HepG2 (cell line): Measurements from ENCODE around the gene CHST3. TPM values are rescaled to one million over a fixed set of nuclear protein-coding genes. Genes with fewer than 3 reads are reported as not detected.

Experiments
- AKAP8 ChIP-seq: sonication (generic); formaldehyde crosslinking; IDR thresholded peaks from 2 replicates; pipeline ENCODE4 v1.5.1; 2020; ENCODE audit warnings: mild to moderate bottlenecking, missing genetic modification reagents
- DR1 ChIP-seq: sonication (generic); formaldehyde crosslinking; IDR thresholded peaks from 2 replicates; pipeline ENCODE4 v1.8.0; 2021; ENCODE audit warnings: mild to moderate bottlenecking, missing genetic modification reagents, inconsistent platforms
- MED8 ChIP-seq: sonication (generic); formaldehyde crosslinking; IDR thresholded peaks from 2 replicates; pipeline ENCODE4 v1.8.1; 2023; ENCODE audit warnings: mild to moderate bottlenecking, missing genetic modification reagents; ENCODE audit not compliant: insufficient replicate concordance
- RORA ChIP-seq: sonication (generic); formaldehyde crosslinking; IDR thresholded peaks from 2 replicates; pipeline ENCODE4 v1.5.0; 2020; ENCODE audit warnings: mild to moderate bottlenecking, missing genetic modification reagents, moderate library complexity
- U2AF2 ChIP-seq: fragments of 200-400 bp; formaldehyde crosslinking; IDR thresholded peaks from 2 replicates; pipeline ENCODE4 v1.6.1; 2017; ENCODE audit warnings: low read depth, mild to moderate bottlenecking, low read length
- ZNF331 ChIP-seq: sonication (generic); formaldehyde crosslinking; IDR thresholded peaks from 2 replicates; pipeline ENCODE4 v1.4.0; 2020; ENCODE audit warnings: missing genetic modification reagents
- ZNF446 ChIP-seq: sonication (generic); formaldehyde crosslinking; IDR thresholded peaks from 2 replicates; pipeline ENCODE4 v1.5.0; 2020; ENCODE audit warnings: mild to moderate bottlenecking, missing genetic modification reagents
- ZNF792 ChIP-seq: IDR thresholded peaks from 2 replicates; pipeline ENCODE4 v1.6.1; 2016
- ZNF841 ChIP-seq: sonication (generic); formaldehyde crosslinking; IDR thresholded peaks from 2 replicates; pipeline ENCODE4 v1.8.1; 2023; ENCODE audit warnings: missing genetic modification reagents, borderline replicate concordance
- polyA plus RNA-seq, 8 experiments: library from polyadenylated mRNA; depleted of rRNA in 3 of 8; stranded (reverse) in 7 of 8; unstranded in 1 of 8; fragments of >200 nt; fragmentation: Illumina TruSeq in 4 of 8; extraction: Trizol in 4 of 8; gene quantifications; 2 replicates each; pipeline versions ENCODE4 v1.2.1 to v1.2.3, GENCODE V29; 2011 to 2016; ENCODE audit warnings: low read depth in 4 of 8, missing spikeins in 1 of 8, mixed read lengths in 1 of 8; ENCODE audit not compliant: insufficient read depth in 1 of 8
- total RNA-seq, 5 experiments: library from RNA; depleted of rRNA; stranded (reverse); fragments of >200 nt; fragmentation: Illumina TruSeq; extraction: Trizol; gene quantifications; 2 replicates each; pipeline ENCODE4 v1.2.3, GENCODE V29; 2016; ENCODE audit warnings: low read depth in 1 of 5
- TF ChIP-seq, protein P1 (sequence below): sonication (generic); formaldehyde crosslinking; IDR thresholded peaks from 2 replicates; pipeline ENCODE4 v1.5.0; 2020; ENCODE audit warnings: mild to moderate bottlenecking, missing genetic modification reagents, borderline replicate concordance
- TF ChIP-seq, protein P2 (sequence below): sonication (generic); formaldehyde crosslinking; IDR thresholded peaks from 2 replicates; pipeline ENCODE4 v1.5.1; 2020; ENCODE audit warnings: mild to moderate bottlenecking, moderate library complexity, missing genetic modification reagents
- TF ChIP-seq, protein P3 (sequence below): sonication (generic); formaldehyde crosslinking; IDR thresholded peaks from 2 replicates; pipeline ENCODE4 v1.8.0; 2022; ENCODE audit warnings: missing genetic modification reagents, mild to moderate bottlenecking, inconsistent platforms, borderline replicate concordance
- TF ChIP-seq, protein P4 (sequence below): sonication (generic); formaldehyde crosslinking; IDR thresholded peaks from 2 replicates; pipeline ENCODE4 v1.4.0; 2020; ENCODE audit warnings: mild to moderate bottlenecking, missing genetic modification reagents
- TF ChIP-seq, protein P5 (sequence below): sonication (generic); formaldehyde crosslinking; IDR thresholded peaks from 2 replicates; pipeline ENCODE4 v1.8.0; 2022; ENCODE audit warnings: mild to moderate bottlenecking, missing genetic modification reagents, moderate library complexity

Gene CHST3
- total and polyA plus RNA-seq, 2 of the 13 experiments (the other 11 are each of a cell fraction or from before 2014, with no cell fraction given), result 7.2 to 18.7 TPM

DNA sequence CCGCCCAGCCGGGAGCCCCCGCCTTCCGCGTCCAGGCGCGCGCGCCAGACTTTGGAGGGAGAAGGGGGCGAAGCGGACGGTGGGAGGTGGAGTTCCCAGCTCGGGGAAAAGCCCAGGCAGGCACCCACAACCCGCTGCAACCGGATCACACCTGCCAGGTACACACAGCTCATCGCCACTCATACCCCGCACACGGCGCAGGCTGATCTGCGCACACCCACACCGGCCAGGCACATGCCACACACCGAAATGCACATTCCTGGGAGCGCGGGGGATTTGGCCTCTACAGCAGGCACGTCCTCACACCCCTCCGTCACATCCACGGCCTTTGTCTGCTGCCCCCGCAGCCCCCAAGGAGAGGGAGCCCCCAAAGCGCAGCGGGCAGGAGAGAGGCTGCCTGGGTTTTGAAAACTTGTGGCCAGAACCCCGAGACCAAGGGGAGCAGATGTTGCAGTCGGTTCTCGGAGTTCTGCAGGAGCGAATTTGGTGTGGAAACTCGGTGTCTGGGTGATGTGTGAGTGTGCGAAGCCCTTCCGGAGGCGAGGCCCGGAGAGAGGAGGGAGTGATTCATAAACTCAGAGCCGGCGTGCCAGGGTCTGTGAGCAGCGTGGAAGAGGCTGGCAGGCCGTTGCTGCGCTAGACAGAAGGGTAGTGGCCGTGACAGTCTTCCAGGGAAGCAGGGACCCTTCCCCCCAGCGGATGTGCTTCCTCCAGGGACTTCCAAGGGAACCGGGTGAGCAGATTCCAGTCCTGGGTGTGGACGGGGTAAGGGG lies 734 bp downstream of the CHST3 start (continued):
- TF ChIP-seq, protein P1, sequence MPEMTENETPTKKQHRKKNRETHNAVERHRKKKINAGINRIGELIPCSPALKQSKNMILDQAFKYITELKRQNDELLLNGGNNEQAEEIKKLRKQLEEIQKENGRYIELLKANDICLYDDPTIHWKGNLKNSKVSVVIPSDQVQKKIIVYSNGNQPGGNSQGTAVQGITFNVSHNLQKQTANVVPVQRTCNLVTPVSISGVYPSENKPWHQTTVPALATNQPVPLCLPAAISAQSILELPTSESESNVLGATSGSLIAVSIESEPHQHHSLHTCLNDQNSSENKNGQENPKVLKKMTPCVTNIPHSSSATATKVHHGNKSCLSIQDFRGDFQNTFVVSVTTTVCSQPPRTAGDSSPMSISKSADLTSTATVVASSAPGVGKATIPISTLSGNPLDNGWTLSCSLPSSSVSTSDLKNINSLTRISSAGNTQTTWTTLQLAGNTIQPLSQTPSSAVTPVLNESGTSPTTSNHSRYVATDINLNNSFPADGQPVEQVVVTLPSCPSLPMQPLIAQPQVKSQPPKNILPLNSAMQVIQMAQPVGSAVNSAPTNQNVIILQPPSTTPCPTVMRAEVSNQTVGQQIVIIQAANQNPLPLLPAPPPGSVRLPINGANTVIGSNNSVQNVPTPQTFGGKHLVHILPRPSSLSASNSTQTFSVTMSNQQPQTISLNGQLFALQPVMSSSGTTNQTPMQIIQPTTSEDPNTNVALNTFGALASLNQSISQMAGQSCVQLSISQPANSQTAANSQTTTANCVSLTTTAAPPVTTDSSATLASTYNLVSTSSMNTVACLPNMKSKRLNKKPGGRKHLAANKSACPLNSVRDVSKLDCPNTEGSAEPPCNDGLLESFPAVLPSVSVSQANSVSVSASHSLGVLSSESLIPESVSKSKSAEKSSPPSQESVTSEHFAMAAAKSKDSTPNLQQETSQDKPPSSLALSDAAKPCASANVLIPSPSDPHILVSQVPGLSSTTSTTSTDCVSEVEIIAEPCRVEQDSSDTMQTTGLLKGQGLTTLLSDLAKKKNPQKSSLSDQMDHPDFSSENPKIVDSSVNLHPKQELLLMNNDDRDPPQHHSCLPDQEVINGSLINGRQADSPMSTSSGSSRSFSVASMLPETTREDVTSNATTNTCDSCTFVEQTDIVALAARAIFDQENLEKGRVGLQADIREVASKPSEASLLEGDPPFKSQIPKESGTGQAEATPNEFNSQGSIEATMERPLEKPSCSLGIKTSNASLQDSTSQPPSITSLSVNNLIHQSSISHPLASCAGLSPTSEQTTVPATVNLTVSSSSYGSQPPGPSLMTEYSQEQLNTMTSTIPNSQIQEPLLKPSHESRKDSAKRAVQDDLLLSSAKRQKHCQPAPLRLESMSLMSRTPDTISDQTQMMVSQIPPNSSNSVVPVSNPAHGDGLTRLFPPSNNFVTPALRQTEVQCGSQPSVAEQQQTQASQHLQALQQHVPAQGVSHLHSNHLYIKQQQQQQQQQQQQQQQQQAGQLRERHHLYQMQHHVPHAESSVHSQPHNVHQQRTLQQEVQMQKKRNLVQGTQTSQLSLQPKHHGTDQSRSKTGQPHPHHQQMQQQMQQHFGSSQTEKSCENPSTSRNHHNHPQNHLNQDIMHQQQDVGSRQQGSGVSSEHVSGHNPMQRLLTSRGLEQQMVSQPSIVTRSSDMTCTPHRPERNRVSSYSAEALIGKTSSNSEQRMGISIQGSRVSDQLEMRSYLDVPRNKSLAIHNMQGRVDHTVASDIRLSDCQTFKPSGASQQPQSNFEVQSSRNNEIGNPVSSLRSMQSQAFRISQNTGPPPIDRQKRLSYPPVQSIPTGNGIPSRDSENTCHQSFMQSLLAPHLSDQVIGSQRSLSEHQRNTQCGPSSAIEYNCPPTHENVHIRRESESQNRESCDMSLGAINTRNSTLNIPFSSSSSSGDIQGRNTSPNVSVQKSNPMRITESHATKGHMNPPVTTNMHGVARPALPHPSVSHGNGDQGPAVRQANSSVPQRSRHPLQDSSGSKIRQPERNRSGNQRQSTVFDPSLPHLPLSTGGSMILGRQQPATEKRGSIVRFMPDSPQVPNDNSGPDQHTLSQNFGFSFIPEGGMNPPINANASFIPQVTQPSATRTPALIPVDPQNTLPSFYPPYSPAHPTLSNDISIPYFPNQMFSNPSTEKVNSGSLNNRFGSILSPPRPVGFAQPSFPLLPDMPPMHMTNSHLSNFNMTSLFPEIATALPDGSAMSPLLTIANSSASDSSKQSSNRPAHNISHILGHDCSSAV (CRISPR knock-in tag), result no peak
- TF ChIP-seq AKAP8 (CRISPR knock-in tag), result no peak; the same call in 1 of the 2 replicates
- TF ChIP-seq ZNF841, result no peak
- TF ChIP-seq ZNF331, result 0 out of 2 replicates have a peak, but pooled peaks have one; percentile 25
- TF ChIP-seq U2AF2, result no peak
- TF ChIP-seq DR1, result 0 out of 2 replicates have a peak, but pooled peaks have one; percentile 19
- TF ChIP-seq RORA (CRISPR knock-in tag), result no peak
- TF ChIP-seq, protein P2, sequence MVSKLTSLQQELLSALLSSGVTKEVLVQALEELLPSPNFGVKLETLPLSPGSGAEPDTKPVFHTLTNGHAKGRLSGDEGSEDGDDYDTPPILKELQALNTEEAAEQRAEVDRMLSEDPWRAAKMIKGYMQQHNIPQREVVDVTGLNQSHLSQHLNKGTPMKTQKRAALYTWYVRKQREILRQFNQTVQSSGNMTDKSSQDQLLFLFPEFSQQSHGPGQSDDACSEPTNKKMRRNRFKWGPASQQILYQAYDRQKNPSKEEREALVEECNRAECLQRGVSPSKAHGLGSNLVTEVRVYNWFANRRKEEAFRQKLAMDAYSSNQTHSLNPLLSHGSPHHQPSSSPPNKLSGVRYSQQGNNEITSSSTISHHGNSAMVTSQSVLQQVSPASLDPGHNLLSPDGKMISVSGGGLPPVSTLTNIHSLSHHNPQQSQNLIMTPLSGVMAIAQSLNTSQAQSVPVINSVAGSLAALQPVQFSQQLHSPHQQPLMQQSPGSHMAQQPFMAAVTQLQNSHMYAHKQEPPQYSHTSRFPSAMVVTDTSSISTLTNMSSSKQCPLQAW (CRISPR knock-in tag), result no peak
- TF ChIP-seq, protein P3, sequence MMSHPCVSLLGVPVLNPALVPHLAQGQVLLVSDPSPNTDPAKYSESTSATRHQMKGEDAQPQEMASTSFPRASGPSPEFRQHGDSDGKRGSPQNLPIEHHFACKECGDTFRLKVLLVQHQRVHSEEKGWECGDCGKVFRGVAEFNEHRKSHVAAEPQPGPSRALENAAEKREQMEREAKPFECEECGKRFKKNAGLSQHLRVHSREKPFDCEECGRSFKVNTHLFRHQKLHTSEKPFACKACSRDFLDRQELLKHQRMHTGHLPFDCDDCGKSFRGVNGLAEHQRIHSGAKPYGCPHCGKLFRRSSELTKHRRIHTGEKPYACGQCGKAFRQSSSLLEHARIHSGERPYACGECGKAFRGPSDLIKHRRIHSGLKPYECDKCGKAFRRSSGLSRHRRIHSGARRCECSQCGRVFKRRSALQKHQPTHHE (CRISPR knock-in tag), result no peak
- TF ChIP-seq, protein P4, sequence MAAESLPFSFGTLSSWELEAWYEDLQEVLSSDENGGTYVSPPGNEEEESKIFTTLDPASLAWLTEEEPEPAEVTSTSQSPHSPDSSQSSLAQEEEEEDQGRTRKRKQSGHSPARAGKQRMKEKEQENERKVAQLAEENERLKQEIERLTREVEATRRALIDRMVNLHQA (CRISPR knock-in tag), result no peak
- TF ChIP-seq, protein P5, sequence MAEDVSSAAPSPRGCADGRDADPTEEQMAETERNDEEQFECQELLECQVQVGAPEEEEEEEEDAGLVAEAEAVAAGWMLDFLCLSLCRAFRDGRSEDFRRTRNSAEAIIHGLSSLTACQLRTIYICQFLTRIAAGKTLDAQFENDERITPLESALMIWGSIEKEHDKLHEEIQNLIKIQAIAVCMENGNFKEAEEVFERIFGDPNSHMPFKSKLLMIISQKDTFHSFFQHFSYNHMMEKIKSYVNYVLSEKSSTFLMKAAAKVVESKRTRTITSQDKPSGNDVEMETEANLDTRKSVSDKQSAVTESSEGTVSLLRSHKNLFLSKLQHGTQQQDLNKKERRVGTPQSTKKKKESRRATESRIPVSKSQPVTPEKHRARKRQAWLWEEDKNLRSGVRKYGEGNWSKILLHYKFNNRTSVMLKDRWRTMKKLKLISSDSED (CRISPR knock-in tag), result no peak
- TF ChIP-seq ZNF446 (CRISPR knock-in tag), result 0 out of 2 replicates have a peak, but pooled peaks have one; percentile 4
- no peak for TF ChIP-seq MED8 (CRISPR knock-in tag)
- TF ChIP-seq ZNF792, result 0 out of 2 replicates have a peak, but pooled peaks have one; percentile 22
